ENCODE results near the gene FRMD4A. TPM values are rescaled to one million over a fixed set of nuclear protein-coding genes. Genes with fewer than 3 reads are reported as not detected.

The FRMD4A gene
- total and polyA plus RNA-seq, 2 of the 4 experiments (the other 2 are of a cell fraction) = 30.3 to 68.8 TPM

GRCh38 chr10:13936826-13937225 lies 393.9 kb downstream of the FRMD4A start:
- Histone ChIP-seq H4K8ac (ENCODE audit: low read depth in 2 of 2, low read length in 2 of 2) (no peak overlapping the region), H3K27ac (ENCODE audit: insufficient read depth, low read length) (no peak overlapping the region), H2BK15ac (ENCODE audit: low read depth, low read length) (no peak overlapping the region), H3K9me3 (ENCODE audit: control insufficient read depth, insufficient read depth, low read length) (no peaks in the 10 kb centered on the region), H4K91ac (ENCODE audit: insufficient read depth, low read depth, low read length) (no peak overlapping the region), H3K9ac (ENCODE audit: low read depth, low read length) (no peak overlapping the region), H2AFZ (replicated peaks; ENCODE audit: low read length, poor library complexity) (no peak overlapping the region), H4K20me1 (ENCODE audit: insufficient read depth, low read length) (no peaks in the 10 kb centered on the region), H2AK5ac (ENCODE audit: low read depth, low read length) (no peak overlapping the region), H2BK5ac (ENCODE audit: low read depth, low read length, poor library complexity, severe bottlenecking) (no peak overlapping the region), H3K27me3 (ENCODE audit: control insufficient read depth, insufficient read depth, low read length) (no peaks in the 10 kb centered on the region), H3K18ac (ENCODE audit: low read depth, low read length) (no peak overlapping the region), H2BK120ac (ENCODE audit: low read depth, low read length) (no peak overlapping the region), H3K23ac (ENCODE audit: low read depth, low read length) (no peak overlapping the region), H3K36me3 (ENCODE audit: control insufficient read depth, insufficient read depth, low read length) (no peaks in the 10 kb centered on the region), H4K5ac (ENCODE audit: low read depth, low read length) (no peak overlapping the region), H2BK20ac (ENCODE audit: low read depth, low read length) (no peak overlapping the region), H3K14ac (replicated peaks; ENCODE audit: low read depth, low read length) (no peak overlapping the region), H3K4me1 (ENCODE audit: control insufficient read depth, insufficient read depth, low read length) (peaks cover 6% of the 10 kb centered on the region; the same call in 1 of the 2 replicates), H3K9me1 (ENCODE audit: insufficient read depth, low read length) (0 out of 2 replicates have a peak, but pooled peaks cover 3% of the 10 kb centered on the region), H3K79me1 (ENCODE audit: low read depth in 1 of 2, low read length in 2 of 2) (peaks cover 0 to 6% of the 10 kb centered on the region in 2 experiments; a peak in 3 of 4 replicates), H3K4ac (ENCODE audit: low read depth, low read length) (no peak overlapping the region), H3K4me2 (ENCODE audit: low read depth, low read length) (no peak overlapping the region), H2AK9ac (replicated peaks; ENCODE audit: low read depth, low read length, poor library complexity) (no peak overlapping the region), H3K4me3 (ENCODE audit: insufficient read depth, low read depth, low read length) (no peak overlapping the region), H3K56ac (ENCODE audit: extremely low read depth, insufficient read depth, low read length) (no peak overlapping the region)
- in situ Hi-C loops (cut with MboI; ENCODE audit: low sequenced_read_pairs) = no loop called here
- CTCF ChIA-PET = no interaction called here
- BruUV-seq (replicated peaks) = no TSS peak
- DNase-seq (no peak), ATAC-seq (ENCODE audit: low read depth) (no peak)
- TF ChIP-seq, protein P1, sequence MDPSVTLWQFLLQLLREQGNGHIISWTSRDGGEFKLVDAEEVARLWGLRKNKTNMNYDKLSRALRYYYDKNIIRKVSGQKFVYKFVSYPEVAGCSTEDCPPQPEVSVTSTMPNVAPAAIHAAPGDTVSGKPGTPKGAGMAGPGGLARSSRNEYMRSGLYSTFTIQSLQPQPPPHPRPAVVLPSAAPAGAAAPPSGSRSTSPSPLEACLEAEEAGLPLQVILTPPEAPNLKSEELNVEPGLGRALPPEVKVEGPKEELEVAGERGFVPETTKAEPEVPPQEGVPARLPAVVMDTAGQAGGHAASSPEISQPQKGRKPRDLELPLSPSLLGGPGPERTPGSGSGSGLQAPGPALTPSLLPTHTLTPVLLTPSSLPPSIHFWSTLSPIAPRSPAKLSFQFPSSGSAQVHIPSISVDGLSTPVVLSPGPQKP (IDR thresholded peaks at IDR 0.05; ENCODE audit: borderline replicate concordance, low read depth, low read length) = no peak
- TF ChIP-seq SMC3 (IDR thresholded peaks at IDR 0.05; ENCODE audit: low read depth, low read length) (no peak), RFX5 (IDR thresholded peaks at IDR 0.05; ENCODE audit: low read depth, low read length) (no peak), RCOR1 (IDR thresholded peaks at IDR 0.05; ENCODE audit: insufficient replicate concordance, low read length) (no peak), CEBPB (IDR thresholded peaks at IDR 0.05; ENCODE audit: low read depth, low read length) (no peak), RAD21 (IDR thresholded peaks at IDR 0.05; ENCODE audit: low read length) (no peak), POLR2A (IDR thresholded peaks at IDR 0.05; ENCODE audit: low read depth, low read length) (no peak)
- dilution Hi-C loops (cut with HindIII; ENCODE audit: low sequenced_read_pairs, unreplicated experiment) = no loop called here
- POLR2A ChIA-PET (ENCODE audit: unreplicated experiment) = no interaction called here
- no CpG with 5 or more reads among the region's 2 CpGs for WGBS, 2 experiments (ENCODE audit: extremely low coverage in 2 of 2, insufficient read length in 1 of 2)
- intact Hi-C loops (cut with micrococcal nuclease) = no loop called here

Measured in IMR-90 (cell line).